ENCODE data around the gene MLLT6. TPM values are rescaled to one million over a fixed set of nuclear protein-coding genes. Genes with fewer than 3 reads are reported as not detected.
"Not testable (repeated sequence)": the region's sequence is repeated elsewhere in the genome, so short reads cannot be mapped to it uniquely, and the experiment has no call there.

Gene MLLT6
- total and polyA plus RNA-seq, 10 of the 15 experiments (the other 5 are each of a cell fraction or from before 2014, with no cell fraction given) = 4.8 to 105 (median 36.3) TPM

DNA sequence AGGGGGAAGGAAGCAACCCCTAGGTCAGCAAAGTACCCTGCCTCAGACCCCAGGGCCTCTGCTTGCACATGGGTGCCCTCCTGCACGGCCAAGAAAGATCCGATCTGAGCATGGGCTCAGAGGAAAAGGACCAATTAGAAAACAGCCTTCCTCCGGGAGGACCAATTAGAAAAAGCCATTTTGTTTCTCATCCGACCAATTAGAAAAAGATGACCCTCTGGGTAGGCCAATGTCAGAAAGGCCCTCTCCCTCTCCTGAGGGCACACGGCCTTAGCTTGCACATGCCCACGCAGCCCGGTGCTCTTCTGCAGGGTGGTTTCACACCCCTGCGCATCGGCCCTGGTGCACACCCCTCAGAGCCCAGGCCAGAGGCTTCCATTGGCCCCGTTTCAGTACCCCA lies 20.0 kb downstream of the MLLT6 start (continued):
- TF ChIP-seq SMC3 (IDR thresholded peaks at IDR 0.05; ENCODE audit: borderline replicate concordance, low read length) = no peak
- TF ChIP-seq SUZ12 (IDR thresholded peaks at IDR 0.05; ENCODE audit: unreplicated experiment) = no peak
- no peak for TF ChIP-seq RAD21 (IDR thresholded peaks at IDR 0.05; ENCODE audit: insufficient read depth, low read depth, low read length)

DNA sequence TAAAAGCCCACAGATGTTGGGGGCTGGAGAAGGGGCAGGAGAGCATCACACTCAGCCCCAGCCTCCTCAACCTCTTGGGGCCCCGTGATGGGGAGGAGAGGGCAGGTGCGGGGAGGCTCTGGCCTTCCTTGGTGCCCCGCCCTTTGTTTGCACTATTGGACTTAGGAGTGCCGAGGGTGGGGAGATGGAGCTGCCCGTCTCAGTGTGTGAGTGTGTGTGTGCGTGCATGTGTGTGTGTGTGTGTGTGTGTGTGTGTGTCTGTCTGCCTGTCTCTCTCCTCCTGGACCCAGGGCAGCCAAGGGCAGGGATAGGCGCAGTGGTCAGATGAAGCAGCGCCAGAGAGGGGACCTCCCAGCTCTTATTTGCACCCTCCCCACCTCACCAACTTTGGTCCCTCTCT lies 21.1 kb downstream of the MLLT6 start:
- H3K79me2 ChIP-seq (ENCODE audit: control insufficient read depth, insufficient read depth, low read length); ATAC-seq; H2AFZ ChIP-seq (ENCODE audit: control insufficient read depth, low read depth, low read length); DNase-seq (ENCODE audit: low read depth, low spot score); H3K4me3 ChIP-seq; RAD21 ChIA-PET (ENCODE audit: unreplicated experiment); BruUV-seq (replicated peaks); intact Hi-C loops (cut with micrococcal nuclease; ENCODE audit: unreplicated experiment); H3K9me3 ChIP-seq (replicated peaks; ENCODE audit: control insufficient read depth, insufficient read depth, low read length); H3K27ac ChIP-seq (ENCODE audit: control insufficient read depth, insufficient read depth); SMC1A ChIA-PET (ENCODE audit: uncharacterized antibody, unreplicated experiment); H3K9ac ChIP-seq (ENCODE audit: control insufficient read depth, insufficient read depth, low read length); H4K20me1 ChIP-seq (ENCODE audit: control insufficient read depth, insufficient read depth); in situ Hi-C loops (cut with MboI); POLR2A ChIA-PET; H3K36me3 ChIP-seq (ENCODE audit: control insufficient read depth in 2 of 2, insufficient read depth in 2 of 2, low read length in 1 of 2); H3K27me3 ChIP-seq (replicated peaks in 1 of 2; ENCODE audit: control insufficient read depth in 2 of 2, insufficient read depth in 2 of 2, low read length in 1 of 2); H3K4me2 ChIP-seq (ENCODE audit: control insufficient read depth, insufficient read depth); FAIRE-seq: not testable (repeated sequence)
- CTCF ChIA-PET = interaction anchor here (3.6 kb wide), 1 partner anchor 50 kb away, joined by 36 read pairs; the partner anchor contains the start of gene EPOP
- 52% methylated on average over 8 of the region's 8 CpGs for WGBS (ENCODE audit: insufficient coverage, insufficient replicate concordance, low lambda C conversion rate, missing lambda C conversion rate)
- peaks cover 35% of the 10 kb centered on the region for H3K4me1 ChIP-seq (ENCODE audit: control insufficient read depth, insufficient read depth, low read length)

- H3K9me3 ChIP-seq (replicated peaks; ENCODE audit: control insufficient read depth, insufficient read depth, low read length) = no peaks in the 10 kb centered on the region; the same call in 2 of the 3 replicates
- SMC1A ChIA-PET (ENCODE audit: uncharacterized antibody, unreplicated experiment) = interaction anchor here (1.1 to 2.9 kb wide), 4 partner anchors 9 to 50 kb away, joined by 4 to 12 read pairs (median 6); no protein-coding TSS in a partner anchor
- no peak for DNase-seq (ENCODE audit: low read depth, low spot score)
- H3K27ac ChIP-seq (ENCODE audit: control insufficient read depth, insufficient read depth) = peak overlapping the region; percentile 73
- peak overlapping the region; percentile 59 for H3K4me2 ChIP-seq (ENCODE audit: control insufficient read depth, insufficient read depth)
- RAD21 ChIA-PET (ENCODE audit: unreplicated experiment) = interaction anchor here (0.8 to 1.1 kb wide), 2 partner anchors 21 to 71 kb away, joined by 3 read pairs; partner anchors contain the start of gene PIP4K2B
- H3K27me3 ChIP-seq (replicated peaks in 1 of 2; ENCODE audit: control insufficient read depth in 2 of 2, insufficient read depth in 2 of 2, low read length in 1 of 2) = no peaks in the 10 kb centered on the region
- TF ChIP-seq, protein P1, sequence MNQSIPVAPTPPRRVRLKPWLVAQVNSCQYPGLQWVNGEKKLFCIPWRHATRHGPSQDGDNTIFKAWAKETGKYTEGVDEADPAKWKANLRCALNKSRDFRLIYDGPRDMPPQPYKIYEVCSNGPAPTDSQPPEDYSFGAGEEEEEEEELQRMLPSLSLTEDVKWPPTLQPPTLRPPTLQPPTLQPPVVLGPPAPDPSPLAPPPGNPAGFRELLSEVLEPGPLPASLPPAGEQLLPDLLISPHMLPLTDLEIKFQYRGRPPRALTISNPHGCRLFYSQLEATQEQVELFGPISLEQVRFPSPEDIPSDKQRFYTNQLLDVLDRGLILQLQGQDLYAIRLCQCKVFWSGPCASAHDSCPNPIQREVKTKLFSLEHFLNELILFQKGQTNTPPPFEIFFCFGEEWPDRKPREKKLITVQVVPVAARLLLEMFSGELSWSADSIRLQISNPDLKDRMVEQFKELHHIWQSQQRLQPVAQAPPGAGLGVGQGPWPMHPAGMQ (IDR thresholded peaks at IDR 0.05; ENCODE audit: borderline replicate concordance) = no peak
- peak in 1 of 2 experiments; percentile 43; a peak in 1 of 3 replicates for TF ChIP-seq EGR1 (IDR thresholded peaks at IDR 0.05; ENCODE audit: borderline replicate concordance in 1 of 2, low read depth in 2 of 2, low read length in 2 of 2)
- TF ChIP-seq, protein P2, sequence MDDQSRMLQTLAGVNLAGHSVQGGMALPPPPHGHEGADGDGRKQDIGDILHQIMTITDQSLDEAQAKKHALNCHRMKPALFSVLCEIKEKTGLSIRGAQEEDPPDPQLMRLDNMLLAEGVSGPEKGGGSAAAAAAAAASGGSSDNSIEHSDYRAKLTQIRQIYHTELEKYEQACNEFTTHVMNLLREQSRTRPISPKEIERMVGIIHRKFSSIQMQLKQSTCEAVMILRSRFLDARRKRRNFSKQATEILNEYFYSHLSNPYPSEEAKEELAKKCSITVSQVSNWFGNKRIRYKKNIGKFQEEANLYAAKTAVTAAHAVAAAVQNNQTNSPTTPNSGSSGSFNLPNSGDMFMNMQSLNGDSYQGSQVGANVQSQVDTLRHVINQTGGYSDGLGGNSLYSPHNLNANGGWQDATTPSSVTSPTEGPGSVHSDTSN (IDR thresholded peaks at IDR 0.05; ENCODE audit: insufficient replicate concordance, low read depth, low read length) = no peak
- ATAC-seq = no peak
- 59% methylated on average over 5 of the region's 5 CpGs for WGBS (ENCODE audit: insufficient coverage, insufficient replicate concordance, low lambda C conversion rate, missing lambda C conversion rate)
- H3K9ac ChIP-seq (ENCODE audit: control insufficient read depth, insufficient read depth, low read length) = no peak overlapping the region
- H2AFZ ChIP-seq (ENCODE audit: control insufficient read depth, low read depth, low read length) = peak overlapping the region; percentile 7; the same call in 1 of the 2 replicates
- POLR2A ChIA-PET = interaction anchor here (1.2 to 2.2 kb wide), 2 partner anchors 21 to 23 kb away, joined by 3 to 9 read pairs; partner anchors contain the start of gene MLLT6
- FAIRE-seq = no peak
- CTCF ChIA-PET = interaction anchor here (1.3 to 3.6 kb wide), 3 partner anchors 21 to 169 kb away, joined by 3 to 36 read pairs (median 8); partner anchors contain the start of gene EPOP
- peaks cover 13% of the 10 kb centered on the region for H3K79me2 ChIP-seq (ENCODE audit: control insufficient read depth, insufficient read depth, low read length)
- no peak overlapping the region for H3K4me3 ChIP-seq
- no peaks in the 10 kb centered on the region for H4K20me1 ChIP-seq (ENCODE audit: control insufficient read depth, insufficient read depth)
- in situ Hi-C loops (cut with MboI) (no loop called here), intact Hi-C loops (cut with micrococcal nuclease; ENCODE audit: unreplicated experiment) (no loop called here)
- H3K36me3 ChIP-seq (ENCODE audit: control insufficient read depth in 2 of 2, insufficient read depth in 2 of 2, low read length in 1 of 2) = peaks cover 4 to 5% of the 10 kb centered on the region in 2 experiments; a peak in 3 of 4 replicates
- BruUV-seq (replicated peaks) = TSS peak; percentile 53
- peaks cover 38% of the 10 kb centered on the region for H3K4me1 ChIP-seq (ENCODE audit: control insufficient read depth, insufficient read depth, low read length)
Measured at GRCh38 chr17:38727736-38728135, 22.7 kb downstream of the MLLT6 start.
